Astrocyte of the spinal cord (primary cell): ENCODE measurements around the gene SULT1C4.
"Not testable (repeated sequence)": the region's sequence is repeated elsewhere in the genome, so short reads cannot be mapped to it uniquely, and the experiment has no call there.

Source experiments
- DNase-seq: peaks from one replicate; pipeline ENCODE4 v3.0.0; 2011; ENCODE audit warnings: low read depth, low spot score
- H3K4me3 ChIP-seq: 2 replicates; pipeline ENCODE4 v1.5.1; 2011; ENCODE audit warnings: low read depth, mild to moderate bottlenecking, low read length, moderate library complexity
- CTCF ChIP-seq: IDR thresholded peaks from 2 replicates; pipeline ENCODE4 v1.5.1; 2012; ENCODE audit warnings: low read depth, mild to moderate bottlenecking, low read length, inconsistent platforms
- in situ Hi-C: cut with HindIII; loops from 2 replicates; pipeline ENCODE4 v1.10.0; 2017; ENCODE audit warnings: low sequenced_read_pairs

Gene SULT1C4

GRCh38 chr2:108414945-108415344, 37.2 kb downstream of the SULT1C4 start:
- DNase-seq, result no peak
- in situ Hi-C loops, result no loop called here
- H3K4me3 ChIP-seq, result no peak overlapping the region
- TF ChIP-seq CTCF, result no peak

- no peak for DNase-seq
- TF ChIP-seq CTCF, result no peak
- in situ Hi-C loops, result no loop called here
- no peak overlapping the region for H3K4me3 ChIP-seq
Observed at GRCh38 chr2:108417254-108417653, 39.5 kb downstream of the SULT1C4 start.

- in situ Hi-C loops, result no loop called here
- TF ChIP-seq CTCF, result no peak
- DNase-seq, result no peak
- no peak overlapping the region for H3K4me3 ChIP-seq
Observed at GRCh38 chr2:108418416-108418815, 40.7 kb downstream of the SULT1C4 start.

- H3K4me3 ChIP-seq, result no peak overlapping the region
- no peak for DNase-seq
- in situ Hi-C loops, result no loop called here
- TF ChIP-seq CTCF, result no peak
Observed at GRCh38 chr2:108423067-108423466, 45.3 kb downstream of the SULT1C4 start.

- TF ChIP-seq CTCF, result no peak
- no peak for DNase-seq
- in situ Hi-C loops, result no loop called here
- no peak overlapping the region for H3K4me3 ChIP-seq
Observed at GRCh38 chr2:108423502-108424251, 45.9 kb downstream of the SULT1C4 start.

GRCh38 chr2:108428286-108429009, 50.7 kb downstream of the SULT1C4 start:
- in situ Hi-C loops, result no loop called here
- H3K4me3 ChIP-seq, result no peak overlapping the region
- DNase-seq, result no peak
- TF ChIP-seq CTCF, result no peak

- in situ Hi-C loops, H3K4me3 ChIP-seq, DNase-seq: not testable (repeated sequence)
Observed at GRCh38 chr2:108435578-108435977, 57.8 kb downstream of the SULT1C4 start.
